Inflammatory macrophage treated with lipopolysaccharide for 1 hour (primary cell): ENCODE results near the gene C1QC.

Source experiments
- DNase-seq, 2 donors: peaks; one replicate each; pipeline ENCODE4 v3.0.0-alpha.2; 2020 to 2022

Gene C1QC

GRCh38 chr1:22643381-22643780, at the start of gene C1QC:
C1QC (plus strand) TSS chr1:22643633; CDS start chr1:22644024, 391 bp downstream.
- DNase-seq, result no peak

GRCh38 chr1:22594396-22594795, 49.0 kb upstream of the C1QC start:
- DNase-seq, result no peak

- DNase-seq, result no peak
Observed at GRCh38 chr1:22595108-22595507, 48.3 kb upstream of the C1QC start.

- no peak for DNase-seq
Observed at GRCh38 chr1:22597301-22597965, 46.0 kb upstream of the C1QC start.

GRCh38 chr1:22597996-22598395, 45.4 kb upstream of the C1QC start:
- no peak for DNase-seq

- DNase-seq, result no peak
Observed at GRCh38 chr1:22598736-22599135, 44.7 kb upstream of the C1QC start.

- DNase-seq, result no peak
Observed at GRCh38 chr1:22600071-22600816, 43.2 kb upstream of the C1QC start.

GRCh38 chr1:22600817-22601605, 42.4 kb upstream of the C1QC start:
- DNase-seq, result no peak

GRCh38 chr1:22601610-22602009, 41.8 kb upstream of the C1QC start:
- no peak for DNase-seq

GRCh38 chr1:22602060-22602740, 41.2 kb upstream of the C1QC start:
- DNase-seq, result no peak

- DNase-seq, result peak; percentile 56 to 77
Observed at GRCh38 chr1:22606161-22606560, 37.3 kb upstream of the C1QC start.

- peak; percentile 14 for DNase-seq
Observed at GRCh38 chr1:22607154-22607553, 36.3 kb upstream of the C1QC start.

GRCh38 chr1:22608361-22608760, 35.1 kb upstream of the C1QC start:
- DNase-seq, result peak; percentile 23 to 29

GRCh38 chr1:22609291-22609690, 34.1 kb upstream of the C1QC start:
- no peak for DNase-seq

- DNase-seq, result peak in 1 of 2 donors; percentile 44
Observed at GRCh38 chr1:22611530-22611947, 31.9 kb upstream of the C1QC start.

GRCh38 chr1:22612671-22613571, 30.5 kb upstream of the C1QC start:
- DNase-seq, result no peak

- no peak for DNase-seq
Observed at GRCh38 chr1:22613572-22613918, 29.9 kb upstream of the C1QC start.

- no peak for DNase-seq
Observed at GRCh38 chr1:22613951-22614350, 29.5 kb upstream of the C1QC start.

- peak; percentile 63 to 65 for DNase-seq
Observed at GRCh38 chr1:22615886-22616285, 27.5 kb upstream of the C1QC start.

- DNase-seq, result no peak
Observed at GRCh38 chr1:22616571-22616970, 26.9 kb upstream of the C1QC start.

GRCh38 chr1:22618056-22618455, 25.4 kb upstream of the C1QC start:
- DNase-seq, result no peak

- peak in 1 of 2 donors; percentile 26 for DNase-seq
Observed at GRCh38 chr1:22619252-22619651, 24.2 kb upstream of the C1QC start.
